ENCODE results near the gene UST.

DNA sequence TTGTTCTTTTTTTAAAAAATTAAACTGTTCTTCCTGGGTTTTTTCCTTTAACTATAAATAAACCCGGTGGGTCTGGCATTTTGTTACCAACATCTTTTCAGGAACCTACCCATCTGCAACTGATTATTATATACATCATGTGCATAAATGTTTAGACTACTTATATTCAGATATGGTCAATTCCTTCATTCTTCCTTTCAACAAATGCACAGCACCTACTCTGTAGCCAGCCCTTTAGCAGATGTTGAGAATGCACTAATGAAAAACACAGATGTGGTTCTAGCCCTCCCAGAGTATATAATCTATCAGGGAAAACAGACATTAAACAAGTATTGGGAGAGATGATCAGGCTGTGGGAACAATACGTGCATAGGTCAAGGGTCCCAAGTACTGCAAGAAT, 237.1 kb downstream of the UST start:
- TF ChIP-seq, protein P1, sequence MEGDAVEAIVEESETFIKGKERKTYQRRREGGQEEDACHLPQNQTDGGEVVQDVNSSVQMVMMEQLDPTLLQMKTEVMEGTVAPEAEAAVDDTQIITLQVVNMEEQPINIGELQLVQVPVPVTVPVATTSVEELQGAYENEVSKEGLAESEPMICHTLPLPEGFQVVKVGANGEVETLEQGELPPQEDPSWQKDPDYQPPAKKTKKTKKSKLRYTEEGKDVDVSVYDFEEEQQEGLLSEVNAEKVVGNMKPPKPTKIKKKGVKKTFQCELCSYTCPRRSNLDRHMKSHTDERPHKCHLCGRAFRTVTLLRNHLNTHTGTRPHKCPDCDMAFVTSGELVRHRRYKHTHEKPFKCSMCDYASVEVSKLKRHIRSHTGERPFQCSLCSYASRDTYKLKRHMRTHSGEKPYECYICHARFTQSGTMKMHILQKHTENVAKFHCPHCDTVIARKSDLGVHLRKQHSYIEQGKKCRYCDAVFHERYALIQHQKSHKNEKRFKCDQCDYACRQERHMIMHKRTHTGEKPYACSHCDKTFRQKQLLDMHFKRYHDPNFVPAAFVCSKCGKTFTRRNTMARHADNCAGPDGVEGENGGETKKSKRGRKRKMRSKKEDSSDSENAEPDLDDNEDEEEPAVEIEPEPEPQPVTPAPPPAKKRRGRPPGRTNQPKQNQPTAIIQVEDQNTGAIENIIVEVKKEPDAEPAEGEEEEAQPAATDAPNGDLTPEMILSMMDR (IDR thresholded peaks at IDR 0.05): no peak
- TF ChIP-seq, protein P2, sequence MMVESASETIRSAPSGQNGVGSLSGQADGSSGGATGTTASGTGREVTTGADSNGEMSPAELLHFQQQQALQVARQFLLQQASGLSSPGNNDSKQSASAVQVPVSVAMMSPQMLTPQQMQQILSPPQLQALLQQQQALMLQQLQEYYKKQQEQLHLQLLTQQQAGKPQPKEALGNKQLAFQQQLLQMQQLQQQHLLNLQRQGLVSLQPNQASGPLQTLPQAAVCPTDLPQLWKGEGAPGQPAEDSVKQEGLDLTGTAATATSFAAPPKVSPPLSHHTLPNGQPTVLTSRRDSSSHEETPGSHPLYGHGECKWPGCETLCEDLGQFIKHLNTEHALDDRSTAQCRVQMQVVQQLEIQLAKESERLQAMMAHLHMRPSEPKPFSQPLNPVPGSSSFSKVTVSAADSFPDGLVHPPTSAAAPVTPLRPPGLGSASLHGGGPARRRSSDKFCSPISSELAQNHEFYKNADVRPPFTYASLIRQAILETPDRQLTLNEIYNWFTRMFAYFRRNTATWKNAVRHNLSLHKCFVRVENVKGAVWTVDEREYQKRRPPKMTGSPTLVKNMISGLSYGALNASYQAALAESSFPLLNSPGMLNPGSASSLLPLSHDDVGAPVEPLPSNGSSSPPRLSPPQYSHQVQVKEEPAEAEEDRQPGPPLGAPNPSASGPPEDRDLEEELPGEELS (CRISPR knock-in tag; IDR thresholded peaks at IDR 0.05): no peak
- TF ChIP-seq SMAD3 (CRISPR knock-in tag; IDR thresholded peaks at IDR 0.05; ENCODE audit: borderline replicate concordance): no peak
- TF ChIP-seq, protein P3, sequence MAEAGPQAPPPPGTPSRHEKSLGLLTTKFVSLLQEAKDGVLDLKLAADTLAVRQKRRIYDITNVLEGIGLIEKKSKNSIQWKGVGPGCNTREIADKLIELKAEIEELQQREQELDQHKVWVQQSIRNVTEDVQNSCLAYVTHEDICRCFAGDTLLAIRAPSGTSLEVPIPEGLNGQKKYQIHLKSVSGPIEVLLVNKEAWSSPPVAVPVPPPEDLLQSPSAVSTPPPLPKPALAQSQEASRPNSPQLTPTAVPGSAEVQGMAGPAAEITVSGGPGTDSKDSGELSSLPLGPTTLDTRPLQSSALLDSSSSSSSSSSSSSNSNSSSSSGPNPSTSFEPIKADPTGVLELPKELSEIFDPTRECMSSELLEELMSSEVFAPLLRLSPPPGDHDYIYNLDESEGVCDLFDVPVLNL (CRISPR knock-in tag; IDR thresholded peaks at IDR 0.05; ENCODE audit: borderline replicate concordance, low read depth): no peak
- TF ChIP-seq, protein P4, sequence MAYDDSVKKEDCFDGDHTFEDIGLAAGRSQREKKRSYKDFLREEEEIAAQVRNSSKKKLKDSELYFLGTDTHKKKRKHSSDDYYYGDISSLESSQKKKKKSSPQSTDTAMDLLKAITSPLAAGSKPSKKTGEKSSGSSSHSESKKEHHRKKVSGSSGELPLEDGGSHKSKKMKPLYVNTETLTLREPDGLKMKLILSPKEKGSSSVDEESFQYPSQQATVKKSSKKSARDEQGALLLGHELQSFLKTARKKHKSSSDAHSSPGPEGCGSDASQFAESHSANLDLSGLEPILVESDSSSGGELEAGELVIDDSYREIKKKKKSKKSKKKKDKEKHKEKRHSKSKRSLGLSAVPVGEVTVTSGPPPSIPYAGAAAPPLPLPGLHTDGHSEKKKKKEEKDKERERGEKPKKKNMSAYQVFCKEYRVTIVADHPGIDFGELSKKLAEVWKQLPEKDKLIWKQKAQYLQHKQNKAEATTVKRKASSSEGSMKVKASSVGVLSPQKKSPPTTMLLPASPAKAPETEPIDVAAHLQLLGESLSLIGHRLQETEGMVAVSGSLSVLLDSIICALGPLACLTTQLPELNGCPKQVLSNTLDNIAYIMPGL (CRISPR knock-in tag; IDR thresholded peaks at IDR 0.05): no peak
- TF ChIP-seq, protein P5, sequence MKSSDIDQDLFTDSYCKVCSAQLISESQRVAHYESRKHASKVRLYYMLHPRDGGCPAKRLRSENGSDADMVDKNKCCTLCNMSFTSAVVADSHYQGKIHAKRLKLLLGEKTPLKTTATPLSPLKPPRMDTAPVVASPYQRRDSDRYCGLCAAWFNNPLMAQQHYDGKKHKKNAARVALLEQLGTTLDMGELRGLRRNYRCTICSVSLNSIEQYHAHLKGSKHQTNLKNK (CRISPR knock-in tag; IDR thresholded peaks at IDR 0.05): no peak
- TF ChIP-seq, protein P6, sequence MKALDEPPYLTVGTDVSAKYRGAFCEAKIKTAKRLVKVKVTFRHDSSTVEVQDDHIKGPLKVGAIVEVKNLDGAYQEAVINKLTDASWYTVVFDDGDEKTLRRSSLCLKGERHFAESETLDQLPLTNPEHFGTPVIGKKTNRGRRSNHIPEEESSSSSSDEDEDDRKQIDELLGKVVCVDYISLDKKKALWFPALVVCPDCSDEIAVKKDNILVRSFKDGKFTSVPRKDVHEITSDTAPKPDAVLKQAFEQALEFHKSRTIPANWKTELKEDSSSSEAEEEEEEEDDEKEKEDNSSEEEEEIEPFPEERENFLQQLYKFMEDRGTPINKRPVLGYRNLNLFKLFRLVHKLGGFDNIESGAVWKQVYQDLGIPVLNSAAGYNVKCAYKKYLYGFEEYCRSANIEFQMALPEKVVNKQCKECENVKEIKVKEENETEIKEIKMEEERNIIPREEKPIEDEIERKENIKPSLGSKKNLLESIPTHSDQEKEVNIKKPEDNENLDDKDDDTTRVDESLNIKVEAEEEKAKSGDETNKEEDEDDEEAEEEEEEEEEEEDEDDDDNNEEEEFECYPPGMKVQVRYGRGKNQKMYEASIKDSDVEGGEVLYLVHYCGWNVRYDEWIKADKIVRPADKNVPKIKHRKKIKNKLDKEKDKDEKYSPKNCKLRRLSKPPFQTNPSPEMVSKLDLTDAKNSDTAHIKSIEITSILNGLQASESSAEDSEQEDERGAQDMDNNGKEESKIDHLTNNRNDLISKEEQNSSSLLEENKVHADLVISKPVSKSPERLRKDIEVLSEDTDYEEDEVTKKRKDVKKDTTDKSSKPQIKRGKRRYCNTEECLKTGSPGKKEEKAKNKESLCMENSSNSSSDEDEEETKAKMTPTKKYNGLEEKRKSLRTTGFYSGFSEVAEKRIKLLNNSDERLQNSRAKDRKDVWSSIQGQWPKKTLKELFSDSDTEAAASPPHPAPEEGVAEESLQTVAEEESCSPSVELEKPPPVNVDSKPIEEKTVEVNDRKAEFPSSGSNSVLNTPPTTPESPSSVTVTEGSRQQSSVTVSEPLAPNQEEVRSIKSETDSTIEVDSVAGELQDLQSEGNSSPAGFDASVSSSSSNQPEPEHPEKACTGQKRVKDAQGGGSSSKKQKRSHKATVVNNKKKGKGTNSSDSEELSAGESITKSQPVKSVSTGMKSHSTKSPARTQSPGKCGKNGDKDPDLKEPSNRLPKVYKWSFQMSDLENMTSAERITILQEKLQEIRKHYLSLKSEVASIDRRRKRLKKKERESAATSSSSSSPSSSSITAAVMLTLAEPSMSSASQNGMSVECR (CRISPR knock-in tag; IDR thresholded peaks at IDR 0.05; ENCODE audit: borderline replicate concordance): no peak
- TF ChIP-seq ZBTB21 (CRISPR knock-in tag; IDR thresholded peaks at IDR 0.05; ENCODE audit: borderline replicate concordance): no peak
- TF ChIP-seq ZNF121 (CRISPR knock-in tag; IDR thresholded peaks at IDR 0.05): no peak
- TF ChIP-seq CREB1 (CRISPR knock-in tag; IDR thresholded peaks at IDR 0.05): no peak
- TF ChIP-seq, protein P7, sequence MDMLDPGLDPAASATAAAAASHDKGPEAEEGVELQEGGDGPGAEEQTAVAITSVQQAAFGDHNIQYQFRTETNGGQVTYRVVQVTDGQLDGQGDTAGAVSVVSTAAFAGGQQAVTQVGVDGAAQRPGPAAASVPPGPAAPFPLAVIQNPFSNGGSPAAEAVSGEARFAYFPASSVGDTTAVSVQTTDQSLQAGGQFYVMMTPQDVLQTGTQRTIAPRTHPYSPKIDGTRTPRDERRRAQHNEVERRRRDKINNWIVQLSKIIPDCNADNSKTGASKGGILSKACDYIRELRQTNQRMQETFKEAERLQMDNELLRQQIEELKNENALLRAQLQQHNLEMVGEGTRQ (CRISPR knock-in tag; IDR thresholded peaks at IDR 0.05): no peak

Measured in WTC11 (cell line).